Activated T-helper 1 cell treated with anti-CD3 and anti-CD28 coated beads, Interleukin-2, amount 50 U/mL, for 16 hours (primary cell): ENCODE measurements around the gene UGT1A9.

Experiments used
- DNase-seq, 2 donors: peaks; one replicate each; pipeline ENCODE4 v3.0.0-alpha.2; 2020; ENCODE audit warnings: low read depth in 1 of 2, low spot score in 1 of 2

The UGT1A9 gene

DNA sequence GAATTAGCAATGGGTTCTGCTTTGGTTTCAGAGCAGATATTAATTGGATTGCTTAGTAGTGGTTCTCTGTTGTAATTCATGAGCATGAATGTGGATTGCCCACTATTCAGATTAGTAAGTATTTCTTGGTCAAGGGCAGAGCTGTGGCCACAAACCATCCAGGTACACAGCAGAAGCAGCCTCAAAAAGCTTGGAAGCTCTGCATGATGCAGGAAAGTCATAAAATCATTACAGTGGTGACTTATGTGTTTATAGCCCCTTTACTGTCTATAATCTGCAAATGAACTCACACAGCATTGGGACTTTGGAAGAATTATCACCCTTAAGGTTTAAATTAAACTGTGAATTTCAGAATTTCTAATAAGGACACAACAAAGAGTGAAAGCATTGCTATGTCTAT lies 86.4 kb downstream of the UGT1A9 start:
- DNase-seq: no peak

DNA sequence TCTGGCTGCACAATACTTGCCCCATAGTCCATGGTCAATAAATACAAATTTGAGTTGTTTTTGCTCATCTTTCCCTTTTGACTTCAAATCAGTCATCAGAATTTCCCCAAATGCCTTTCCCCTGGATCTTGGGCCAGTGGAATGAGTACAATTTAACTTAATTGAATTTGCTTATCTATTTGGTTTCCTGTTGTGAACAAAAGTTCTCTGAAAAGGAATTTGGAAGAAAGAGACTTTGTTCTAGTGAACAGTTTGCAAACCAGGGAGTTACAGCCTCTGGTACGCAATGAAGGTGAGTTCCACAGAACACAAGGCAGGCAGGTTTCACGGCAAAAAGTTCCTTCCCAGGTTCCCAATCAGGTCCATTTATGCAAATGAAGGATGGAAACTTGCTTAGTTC lies 87.2 kb downstream of the UGT1A9 start:
- DNase-seq: no peak

DNA sequence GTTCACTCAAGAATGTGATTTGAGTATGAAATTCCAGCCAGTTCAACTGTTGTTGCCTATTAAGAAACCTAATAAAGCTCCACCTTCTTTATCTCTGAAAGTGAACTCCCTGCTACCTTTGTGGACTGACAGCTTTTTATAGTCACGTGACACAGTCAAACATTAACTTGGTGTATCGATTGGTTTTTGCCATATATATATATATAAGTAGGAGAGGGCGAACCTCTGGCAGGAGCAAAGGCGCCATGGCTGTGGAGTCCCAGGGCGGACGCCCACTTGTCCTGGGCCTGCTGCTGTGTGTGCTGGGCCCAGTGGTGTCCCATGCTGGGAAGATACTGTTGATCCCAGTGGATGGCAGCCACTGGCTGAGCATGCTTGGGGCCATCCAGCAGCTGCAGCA lies 88.3 kb downstream of the UGT1A9 start, which contains the start of gene UGT1A1:
Gene UGT1A1, plus strand, starts transcription at position 228 of the 400 bp plus-strand sequence. Its CDS starts 18 bp downstream, at position 246.
- no peak for DNase-seq

DNA sequence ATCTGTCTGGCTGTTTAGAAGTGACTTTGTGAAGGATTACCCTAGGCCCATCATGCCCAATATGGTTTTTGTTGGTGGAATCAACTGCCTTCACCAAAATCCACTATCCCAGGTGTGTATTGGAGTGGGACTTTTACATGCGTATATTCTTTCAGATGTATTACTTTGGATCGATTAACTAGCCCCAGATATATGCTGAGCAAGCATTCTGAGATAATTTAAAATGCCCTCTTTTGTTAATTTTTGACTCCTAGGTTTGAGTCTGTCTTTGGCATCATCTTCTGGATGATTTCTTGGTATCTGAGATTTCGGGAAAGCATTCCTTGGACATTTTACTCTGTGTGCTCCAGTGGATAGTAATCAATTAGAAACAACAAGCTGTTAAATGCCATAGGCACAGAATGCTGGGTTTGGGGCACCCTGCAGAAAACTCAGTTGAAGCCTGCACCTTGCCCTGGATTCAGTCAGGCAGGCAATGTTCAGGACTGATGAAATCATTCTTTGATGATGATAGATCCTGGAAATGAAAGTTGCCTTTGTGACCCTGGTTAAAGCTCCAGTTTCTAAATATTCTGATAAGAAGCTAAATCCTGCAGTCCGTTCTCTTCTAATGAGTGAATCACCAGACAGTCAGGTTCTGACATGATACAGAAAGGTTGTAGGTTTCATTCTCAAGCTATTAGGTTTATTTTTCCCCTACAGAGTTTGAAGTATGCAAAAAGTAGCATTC lies 89.5 kb downstream of the UGT1A9 start:
- DNase-seq: no peak

DNA sequence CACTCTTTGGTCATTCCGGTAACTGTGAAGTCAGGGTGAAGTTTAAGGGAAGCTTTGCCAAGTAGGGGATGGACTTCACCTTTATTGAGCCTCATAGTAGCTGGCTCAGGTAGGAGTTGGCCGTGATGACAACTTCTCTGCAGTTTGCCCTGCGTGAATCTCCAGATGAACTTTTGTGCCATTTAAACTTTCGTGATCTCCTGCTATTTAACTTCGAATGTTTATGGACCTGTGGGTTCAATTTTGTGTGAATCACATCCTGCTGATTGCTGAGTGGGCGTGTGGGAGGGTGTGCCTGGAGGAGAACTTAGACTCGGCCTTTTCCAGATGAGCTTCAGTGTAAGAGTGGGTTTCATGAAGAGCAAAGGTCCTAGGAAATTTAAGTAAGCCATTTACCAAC lies 92.6 kb downstream of the UGT1A9 start:
- no peak for DNase-seq

DNA sequence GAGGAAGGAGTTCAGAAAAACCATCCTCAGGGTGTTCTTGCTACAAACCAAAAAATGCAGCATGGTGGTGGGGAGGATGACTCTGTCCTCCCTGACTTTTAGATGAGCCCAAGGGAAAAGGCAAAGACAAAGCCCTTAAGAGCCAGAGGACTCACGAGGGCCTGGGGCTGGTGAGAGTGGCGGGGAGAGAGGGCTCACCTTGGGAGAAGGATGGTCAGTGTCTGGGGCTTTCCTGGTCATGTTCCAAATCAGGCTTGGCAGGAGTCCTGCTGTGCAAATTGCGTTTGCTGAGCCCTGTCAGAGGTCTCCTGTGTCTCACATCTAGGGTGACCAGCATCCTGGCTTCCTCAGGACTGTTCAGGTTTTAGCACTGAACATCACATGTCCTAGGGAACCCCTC lies 93.1 kb downstream of the UGT1A9 start:
- no peak for DNase-seq

DNA sequence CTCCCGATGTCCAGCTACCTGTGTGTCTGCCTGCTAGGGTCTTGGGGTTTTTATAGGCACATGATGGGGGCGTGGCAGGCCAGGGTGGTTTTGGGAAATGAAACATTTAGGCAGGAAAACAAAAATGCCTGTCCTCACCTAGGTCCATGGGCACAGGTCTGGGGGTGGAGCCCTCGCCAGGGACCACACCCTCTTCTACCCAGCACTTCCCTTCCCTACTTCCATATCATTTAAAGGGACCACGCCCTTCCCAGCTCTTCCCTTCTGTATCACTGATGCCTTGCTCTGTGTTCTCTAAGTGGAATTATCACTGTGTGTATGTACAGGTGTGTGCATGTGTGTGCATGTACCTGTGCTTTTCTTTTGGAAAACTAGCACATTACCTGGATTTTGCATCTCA lies 94.7 kb downstream of the UGT1A9 start:
- DNase-seq: no peak

DNA sequence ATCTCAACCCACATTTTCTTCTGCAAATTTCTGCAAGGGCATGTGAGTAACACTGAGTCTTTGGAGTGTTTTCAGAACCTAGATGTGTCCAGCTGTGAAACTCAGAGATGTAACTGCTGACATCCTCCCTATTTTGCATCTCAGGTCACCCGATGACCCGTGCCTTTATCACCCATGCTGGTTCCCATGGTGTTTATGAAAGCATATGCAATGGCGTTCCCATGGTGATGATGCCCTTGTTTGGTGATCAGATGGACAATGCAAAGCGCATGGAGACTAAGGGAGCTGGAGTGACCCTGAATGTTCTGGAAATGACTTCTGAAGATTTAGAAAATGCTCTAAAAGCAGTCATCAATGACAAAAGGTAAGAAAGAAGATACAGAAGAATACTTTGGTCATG lies 96.4 kb downstream of the UGT1A9 start:
- DNase-seq: no peak

DNA sequence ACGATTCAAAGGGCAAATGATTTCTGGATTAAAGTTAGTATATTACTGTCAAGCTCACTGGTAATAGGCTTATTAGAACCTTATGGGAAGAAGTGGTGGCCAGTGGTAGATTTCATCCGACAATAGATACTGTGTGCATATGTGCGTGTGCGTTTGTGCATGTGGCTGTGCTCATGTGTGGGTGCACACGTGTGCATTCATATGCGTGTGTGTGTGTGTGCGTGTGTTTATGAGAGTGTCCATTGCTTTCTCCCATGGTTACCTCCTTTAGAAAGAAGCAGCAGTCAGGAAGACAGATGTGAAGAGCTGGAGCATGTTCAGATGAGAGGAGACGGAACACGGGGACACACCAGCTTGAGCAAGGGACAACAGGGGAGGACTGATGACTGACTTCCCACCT lies 97.6 kb downstream of the UGT1A9 start:
- no peak for DNase-seq

DNA sequence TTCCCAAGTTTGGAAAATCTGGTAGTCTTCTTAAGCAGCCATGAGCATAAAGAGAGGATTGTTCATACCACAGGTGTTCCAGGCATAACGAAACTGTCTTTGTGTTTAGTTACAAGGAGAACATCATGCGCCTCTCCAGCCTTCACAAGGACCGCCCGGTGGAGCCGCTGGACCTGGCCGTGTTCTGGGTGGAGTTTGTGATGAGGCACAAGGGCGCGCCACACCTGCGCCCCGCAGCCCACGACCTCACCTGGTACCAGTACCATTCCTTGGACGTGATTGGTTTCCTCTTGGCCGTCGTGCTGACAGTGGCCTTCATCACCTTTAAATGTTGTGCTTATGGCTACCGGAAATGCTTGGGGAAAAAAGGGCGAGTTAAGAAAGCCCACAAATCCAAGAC lies 100.5 kb downstream of the UGT1A9 start:
- no peak for DNase-seq

DNA sequence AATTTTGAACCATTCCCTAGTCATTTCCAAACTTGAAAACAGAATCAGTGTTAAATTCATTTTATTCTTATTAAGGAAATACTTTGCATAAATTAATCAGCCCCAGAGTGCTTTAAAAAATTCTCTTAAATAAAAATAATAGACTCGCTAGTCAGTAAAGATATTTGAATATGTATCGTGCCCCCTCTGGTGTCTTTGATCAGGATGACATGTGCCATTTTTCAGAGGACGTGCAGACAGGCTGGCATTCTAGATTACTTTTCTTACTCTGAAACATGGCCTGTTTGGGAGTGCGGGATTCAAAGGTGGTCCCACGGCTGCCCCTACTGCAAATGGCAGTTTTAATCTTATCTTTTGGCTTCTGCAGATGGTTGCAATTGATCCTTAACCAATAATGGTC lies 100.9 kb downstream of the UGT1A9 start:
- no peak for DNase-seq

DNA sequence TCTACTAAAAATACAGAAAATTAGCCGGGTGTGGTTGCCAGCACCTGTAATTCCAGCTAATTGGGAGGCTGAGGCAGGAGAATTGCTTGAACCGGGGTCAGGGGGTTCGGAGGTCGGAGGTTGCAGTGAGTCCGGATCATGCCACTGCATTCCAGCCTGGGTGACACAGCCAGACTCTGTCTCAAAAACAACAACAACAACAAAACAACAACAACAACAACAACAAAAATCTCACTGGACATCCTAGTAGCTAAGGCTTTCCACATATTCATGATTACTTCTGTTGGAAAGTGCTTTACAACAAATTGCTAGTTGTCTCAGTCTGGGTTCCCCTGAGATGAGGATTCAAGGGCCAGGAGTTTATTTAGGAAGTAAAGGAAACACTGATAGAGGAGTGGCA lies 102.2 kb downstream of the UGT1A9 start:
- no peak for DNase-seq

DNA sequence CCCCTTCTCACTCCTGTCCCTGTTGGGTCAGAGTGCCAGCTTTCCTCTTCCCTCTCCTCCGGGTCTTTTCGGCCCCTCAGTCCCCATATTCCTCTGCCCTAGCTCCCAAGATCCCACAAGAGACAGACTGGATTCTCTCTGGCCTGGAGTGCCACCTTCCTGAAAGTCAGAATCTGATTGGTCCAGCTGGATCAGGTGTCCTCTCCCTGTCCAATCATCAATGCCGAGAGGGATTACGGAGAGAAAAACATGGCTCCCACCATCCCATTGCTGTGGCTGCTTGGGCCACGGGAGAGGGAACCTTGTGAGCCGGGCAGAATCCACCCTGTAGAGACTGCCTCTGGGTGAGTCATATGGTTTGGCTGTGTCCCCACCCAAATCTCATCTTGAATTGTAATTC lies 103.7 kb downstream of the UGT1A9 start:
- no peak for DNase-seq

DNA sequence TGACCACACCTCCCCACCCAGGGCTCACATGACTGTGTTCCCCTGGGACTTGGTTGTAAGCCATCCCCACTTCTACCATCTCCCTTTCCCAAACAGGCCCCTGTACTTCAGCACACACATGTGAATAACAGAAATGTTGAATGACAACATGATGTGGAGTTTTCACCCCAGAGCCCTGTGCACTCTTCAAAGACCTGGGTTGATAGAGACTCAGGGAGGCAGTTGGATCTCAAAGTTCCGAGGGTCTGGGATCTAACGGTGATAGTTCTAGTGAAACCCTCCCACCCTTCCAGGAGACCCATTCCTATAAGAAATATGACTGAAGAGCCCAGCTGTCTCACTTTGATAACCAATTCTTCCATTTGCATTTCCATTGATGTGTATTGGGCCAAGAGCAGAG lies 106.3 kb downstream of the UGT1A9 start, which contains the start of gene MROH2A:
Gene MROH2A, plus strand, starts transcription at position 301 of the 400 bp plus-strand sequence. CDS start 1,029 bp downstream, outside the sequence.
- no peak for DNase-seq

DNA sequence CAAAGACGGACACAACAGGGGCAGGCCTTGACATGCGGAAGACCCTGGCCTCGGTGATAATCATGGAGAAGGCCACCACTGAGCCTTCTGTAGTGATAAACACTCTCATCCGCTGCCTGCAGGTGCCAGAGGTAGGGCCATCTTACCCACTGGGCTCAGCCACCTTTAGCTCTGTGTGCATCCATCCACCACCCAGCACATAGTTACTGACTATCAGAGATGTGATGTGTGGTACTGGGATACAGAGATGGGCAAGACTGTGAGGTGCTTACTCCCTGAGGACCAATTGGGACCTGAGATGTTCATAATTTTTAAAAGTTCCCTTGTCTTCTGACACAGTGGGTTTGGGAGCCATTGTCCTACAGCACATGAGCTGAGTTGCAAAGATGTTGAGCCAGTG lies 108.0 kb downstream of the UGT1A9 start:
- DNase-seq: no peak

DNA sequence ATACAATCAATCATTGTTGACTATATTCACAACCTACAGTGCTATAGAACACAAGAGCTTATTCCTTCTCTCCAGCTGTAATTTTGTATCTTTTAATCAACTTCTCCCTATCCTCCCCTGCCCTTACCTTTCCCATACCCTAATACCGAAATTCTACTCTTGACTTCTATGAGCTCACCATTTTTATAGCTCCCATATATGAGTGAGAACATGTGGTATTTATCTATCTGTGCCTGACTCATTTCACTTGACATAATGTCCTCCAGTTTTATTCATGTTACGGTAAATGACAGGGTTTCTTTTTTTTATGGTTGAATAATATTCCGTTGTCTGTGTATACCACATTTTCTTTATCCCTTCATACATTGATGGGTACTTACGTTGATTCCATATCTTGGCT lies 109.1 kb downstream of the UGT1A9 start:
- no peak for DNase-seq

DNA sequence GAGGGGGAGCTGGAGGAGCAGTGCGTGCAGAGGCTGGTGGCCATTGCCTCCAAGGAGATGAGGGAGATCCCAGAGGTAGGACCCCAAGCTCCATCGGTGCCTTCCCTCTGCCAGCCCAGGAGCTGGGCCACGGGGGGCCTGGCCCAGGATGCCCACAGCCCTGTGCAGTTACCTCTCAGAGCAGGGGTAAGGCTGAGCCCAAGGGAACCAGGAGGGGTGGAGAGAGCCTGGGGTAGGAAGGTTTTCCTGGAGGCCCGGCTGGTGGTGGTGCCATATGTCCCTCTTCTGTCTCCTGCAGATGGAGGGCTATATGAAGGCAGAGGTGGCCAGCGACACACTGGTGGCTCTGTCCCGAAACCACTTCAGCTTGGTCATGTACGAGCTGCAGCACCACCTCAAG lies 117.9 kb downstream of the UGT1A9 start:
- DNase-seq: no peak

DNA sequence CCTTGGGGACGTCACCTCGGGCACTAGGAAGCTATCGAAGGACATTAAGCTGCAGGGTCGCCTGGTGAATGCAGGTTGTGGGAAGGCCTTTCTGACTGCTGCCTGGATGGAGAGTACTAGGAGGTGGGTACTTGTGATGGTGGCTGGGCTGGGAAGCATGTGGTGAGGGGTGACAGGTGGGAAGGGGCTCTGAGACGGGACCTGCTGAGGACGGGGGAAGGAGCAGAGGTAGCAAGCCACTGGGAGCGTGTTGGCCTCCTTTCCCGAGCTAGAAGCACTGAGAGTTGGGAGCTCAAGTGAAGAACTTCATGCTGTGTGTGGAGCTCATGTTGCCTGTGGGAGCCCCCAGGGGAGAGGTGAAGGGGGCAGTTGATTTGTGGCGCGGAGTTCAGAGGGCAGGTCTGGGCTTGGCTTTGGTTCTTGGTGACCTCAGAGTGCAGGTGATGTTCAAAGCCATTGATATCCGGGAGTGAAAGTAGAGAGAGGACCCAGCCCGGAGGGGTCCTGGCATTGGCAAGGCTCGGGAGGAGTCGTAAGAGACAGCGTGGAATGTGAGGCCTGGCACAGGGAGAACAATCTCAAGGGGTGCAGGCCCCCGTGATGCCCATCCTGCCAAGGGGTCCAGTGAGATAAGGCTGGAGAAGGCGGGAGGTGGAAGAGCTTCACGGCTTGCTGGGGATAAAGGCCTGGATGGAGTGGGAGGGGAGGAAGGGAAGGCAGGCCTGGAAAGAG lies 119.6 kb downstream of the UGT1A9 start:
- no peak for DNase-seq

DNA sequence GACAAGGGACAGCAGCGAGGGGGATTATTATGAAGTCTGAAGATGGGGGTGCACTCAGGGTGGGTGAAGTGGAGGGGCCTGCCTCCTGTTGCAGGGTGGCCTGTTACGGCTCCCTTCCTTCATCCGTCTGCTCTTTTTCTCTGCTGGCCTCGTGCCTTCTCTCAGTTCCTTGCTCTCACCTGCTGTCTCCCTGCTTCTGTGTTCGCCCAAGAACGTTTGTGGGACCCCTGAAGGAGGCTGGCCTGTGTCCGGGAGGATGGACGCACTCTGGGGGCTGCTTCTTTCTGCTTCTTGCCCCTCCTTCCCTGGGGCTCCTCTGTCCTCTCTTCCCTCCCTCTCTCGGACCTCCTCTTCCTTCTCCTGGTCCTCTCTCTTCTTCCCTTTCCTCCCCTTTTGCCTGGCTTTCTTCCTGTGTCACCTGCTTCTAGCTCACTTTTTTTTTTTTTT lies 120.2 kb downstream of the UGT1A9 start:
- no peak for DNase-seq

DNA sequence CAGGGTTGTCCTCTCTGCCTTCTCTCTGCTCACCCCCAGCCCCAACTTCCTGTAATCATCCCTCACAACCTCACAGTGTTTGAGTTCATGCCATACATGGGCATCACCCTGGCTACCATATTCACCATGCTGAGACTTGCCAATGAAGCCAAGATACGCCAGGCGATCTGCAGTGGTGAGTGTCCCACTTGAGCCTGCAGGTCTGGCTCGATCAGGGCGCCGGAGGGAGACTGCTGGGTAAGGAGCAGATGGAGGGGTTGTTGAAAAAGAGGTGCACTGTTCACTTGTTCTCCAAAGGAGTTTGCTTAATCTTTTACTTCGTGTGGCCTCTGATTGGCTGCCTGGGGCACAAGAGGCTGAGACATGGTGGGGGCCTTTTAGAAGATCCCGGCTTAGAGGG lies 121.0 kb downstream of the UGT1A9 start:
- no peak for DNase-seq

DNA sequence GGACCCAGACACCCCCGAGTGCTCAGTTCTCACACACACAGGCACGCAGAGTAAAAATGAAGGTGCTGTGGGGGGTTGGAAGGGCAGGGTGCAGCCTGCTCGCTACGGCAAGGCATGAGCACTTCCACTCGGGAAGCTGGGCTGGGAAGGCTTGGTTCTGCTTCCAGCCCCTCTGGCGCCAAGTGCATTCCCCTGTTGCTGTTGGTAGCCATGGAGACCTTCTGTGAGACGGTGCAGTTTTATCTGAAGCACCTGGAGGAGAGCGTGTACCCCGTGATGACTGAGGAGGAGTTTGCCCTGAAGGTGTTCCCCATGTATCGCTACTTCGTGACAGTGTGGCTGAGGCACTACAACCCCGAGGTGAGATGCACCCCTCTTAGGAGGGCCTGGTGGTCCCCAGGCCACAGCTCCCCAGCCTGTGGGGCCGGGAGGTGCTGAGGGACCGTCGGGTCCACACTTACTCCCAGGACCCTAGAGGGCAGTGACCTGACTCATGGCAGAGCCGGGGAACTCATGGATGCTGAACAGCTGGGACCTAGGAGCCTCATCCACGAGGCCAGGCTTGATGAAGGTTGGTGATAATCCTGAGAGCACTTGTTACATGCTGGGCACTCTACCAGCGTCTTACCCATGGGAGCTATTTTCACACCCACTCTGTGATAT lies 121.9 kb downstream of the UGT1A9 start:
- no peak for DNase-seq

DNA sequence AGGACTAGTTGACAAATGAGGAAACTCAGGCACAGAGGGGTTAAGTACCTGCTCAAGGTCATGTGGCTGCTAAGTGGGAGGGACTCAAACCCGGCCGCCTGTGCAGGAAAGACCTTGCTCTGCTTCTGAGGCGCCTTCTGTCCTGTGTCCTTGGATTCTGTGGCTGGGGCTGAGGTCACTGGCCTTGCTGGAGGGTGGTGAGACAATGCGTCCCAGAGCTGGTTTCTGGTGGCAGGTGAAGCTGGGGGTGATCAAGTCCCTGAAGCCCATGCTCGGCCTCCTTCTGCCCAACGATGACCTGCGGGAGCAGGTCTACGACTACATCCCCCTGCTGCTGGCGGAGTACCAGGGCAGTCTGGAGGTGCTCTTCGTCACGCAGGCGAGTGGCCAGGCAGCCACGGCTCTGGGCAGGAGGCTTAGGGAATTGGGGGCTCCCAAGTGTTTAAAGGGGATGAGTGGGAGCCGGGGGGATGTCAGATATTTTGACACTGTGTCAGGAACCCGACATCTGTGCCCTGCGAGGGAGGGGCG lies 122.5 kb downstream of the UGT1A9 start:
- DNase-seq: no peak
